ENCODE results near the gene PLAAT3.
"Not testable (repeated sequence)": the region's sequence is repeated elsewhere in the genome, so short reads cannot be mapped to it uniquely, and the experiment has no call there.

Gene PLAAT3

DNA sequence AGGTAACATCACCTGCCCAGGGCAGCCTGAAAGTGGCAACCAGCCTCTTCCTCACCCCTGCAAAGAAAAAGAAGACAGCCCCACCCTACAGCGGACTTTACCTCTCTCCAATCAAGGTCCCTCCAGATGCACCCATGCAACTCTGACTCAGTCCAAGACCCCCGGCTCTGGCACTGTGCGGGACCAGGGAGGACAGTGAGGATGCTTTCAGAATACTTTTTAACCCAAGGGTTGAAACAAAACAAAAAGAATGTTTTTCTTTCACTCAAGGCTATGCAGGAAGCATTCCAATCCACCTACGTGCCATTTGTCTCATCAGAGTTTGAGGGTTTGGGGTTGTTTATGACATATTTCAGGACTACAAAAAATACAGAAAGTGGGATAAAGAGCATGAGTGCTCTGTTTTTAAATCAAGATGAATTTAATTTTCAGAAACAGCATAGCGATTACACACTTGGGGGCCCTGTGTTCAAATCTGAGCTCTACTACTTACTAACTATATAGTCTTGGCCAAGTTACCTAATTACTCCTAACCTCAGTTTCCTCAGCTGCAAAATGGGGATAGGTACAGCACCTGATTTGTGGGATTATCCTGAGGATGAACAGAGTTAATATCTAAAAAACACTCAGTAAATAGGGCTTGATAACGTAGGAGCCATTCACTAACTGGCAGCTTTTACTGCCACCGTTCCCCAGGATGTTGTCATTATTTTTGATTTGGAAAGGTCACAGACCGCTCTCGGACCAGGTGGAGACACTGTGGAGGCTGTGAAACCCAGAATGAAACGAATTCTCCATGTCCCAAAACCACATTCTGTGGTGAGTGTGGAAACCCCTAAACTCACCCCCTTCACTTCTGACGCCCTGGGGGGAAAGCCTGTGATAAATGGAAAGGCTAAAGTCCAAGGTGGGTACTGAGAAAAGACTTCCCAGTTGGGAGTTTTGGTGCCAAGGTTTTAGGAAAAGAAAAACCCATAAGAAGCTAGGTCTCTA lies 5.6 kb downstream of the PLAAT3 start:
- no peak for DNase-seq

DNA sequence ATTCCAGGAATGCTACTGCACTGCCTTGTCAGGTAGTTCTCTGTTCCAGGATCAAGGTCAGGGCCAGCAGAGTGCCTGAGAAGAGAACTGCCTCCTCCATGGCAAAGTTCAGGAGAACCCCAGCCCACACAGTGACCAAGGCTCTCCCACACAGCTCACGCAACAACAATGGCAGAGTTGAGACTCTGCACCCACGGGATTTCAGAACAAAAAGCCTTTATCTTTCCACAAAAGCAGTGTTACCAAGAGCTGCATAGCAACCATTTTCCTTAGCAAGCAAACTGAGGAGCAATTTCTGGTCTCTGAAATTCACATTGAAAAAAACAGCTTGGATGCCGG lies 11.1 kb downstream of the PLAAT3 start:
- no peak for DNase-seq

DNA sequence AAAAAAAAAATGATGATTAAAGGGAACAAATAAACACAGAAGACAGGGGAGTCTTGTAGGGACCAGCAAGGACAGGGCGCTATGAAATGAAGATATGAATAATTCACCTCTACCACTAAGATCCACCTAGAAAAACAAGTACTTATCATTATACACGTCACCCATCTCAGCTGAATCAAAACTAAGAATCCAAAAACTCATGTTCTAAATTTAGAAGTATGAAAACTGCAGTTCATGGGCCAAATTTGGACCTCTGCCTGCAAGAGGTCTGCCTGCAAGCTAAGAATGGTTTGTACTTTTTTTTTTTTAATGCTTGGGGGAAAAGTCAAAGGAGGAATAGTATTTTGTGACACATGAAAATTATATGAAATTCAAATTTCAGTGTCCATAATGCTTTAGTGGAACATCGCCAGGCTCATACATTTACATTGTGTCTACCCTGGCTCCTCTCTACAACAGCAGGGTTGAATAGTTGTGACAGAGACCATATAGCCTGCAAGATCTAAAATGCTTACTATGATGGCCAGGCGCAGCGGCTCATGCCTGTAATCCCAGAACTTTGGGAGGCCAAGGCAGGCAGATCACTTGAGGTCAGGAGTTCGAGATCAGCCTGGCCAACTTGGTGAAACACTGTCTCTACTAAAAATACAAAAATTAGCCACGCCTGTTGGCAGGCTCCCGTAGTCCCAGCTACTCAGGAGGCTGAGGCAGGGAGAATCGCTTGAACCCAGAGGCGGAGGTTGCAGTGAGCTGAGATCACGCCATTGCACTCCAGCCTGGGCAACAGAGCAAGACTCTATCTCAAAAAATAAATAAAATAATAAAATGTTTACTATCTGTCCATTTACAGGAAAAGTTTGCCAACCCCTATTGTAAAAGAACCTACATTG lies 11.7 kb downstream of the PLAAT3 start:
- not testable (repeated sequence) for DNase-seq

DNA sequence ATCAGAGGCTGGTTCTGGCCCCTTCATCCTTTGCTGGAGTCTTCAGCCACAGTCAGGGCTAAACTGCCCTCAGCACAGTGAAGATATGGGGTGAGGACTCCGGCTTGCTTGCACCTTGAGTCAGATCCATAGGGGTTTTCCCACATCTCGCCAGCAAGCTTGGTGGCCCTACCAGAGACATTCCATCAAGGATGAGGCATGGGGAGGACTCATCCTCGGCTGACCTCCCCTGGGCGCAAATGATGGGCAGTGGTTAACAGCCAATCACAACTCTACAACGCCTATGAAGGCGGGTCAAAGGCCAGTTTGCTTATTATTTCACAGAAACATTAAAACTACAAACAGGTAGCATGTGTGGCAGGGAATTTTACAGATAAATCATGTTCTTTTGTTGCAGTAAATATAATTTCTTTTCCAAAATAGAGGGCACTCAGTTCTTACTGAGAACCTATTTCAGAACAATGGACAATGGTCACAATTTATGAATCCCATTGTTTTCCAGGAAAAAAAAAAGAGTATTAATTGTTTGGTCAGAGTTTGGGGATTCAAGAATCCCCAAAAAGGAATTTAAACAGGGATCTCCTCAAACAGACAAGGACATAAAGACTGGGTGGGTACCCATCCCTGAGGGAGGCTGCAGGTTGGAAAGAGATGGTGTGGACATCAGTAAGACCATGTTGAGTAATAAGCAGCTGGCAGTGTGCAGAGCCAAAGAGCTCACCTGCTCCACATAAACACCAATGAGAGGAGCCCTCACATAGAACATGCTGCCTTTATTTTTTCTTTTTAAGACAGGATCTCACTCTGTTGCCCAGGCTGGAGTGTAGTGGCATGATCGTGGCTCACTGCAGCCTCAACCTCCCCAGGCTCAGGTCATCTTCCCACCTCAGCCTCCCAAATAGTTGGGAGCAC lies 14.8 kb downstream of the PLAAT3 start:
- DNase-seq, result no peak

DNA sequence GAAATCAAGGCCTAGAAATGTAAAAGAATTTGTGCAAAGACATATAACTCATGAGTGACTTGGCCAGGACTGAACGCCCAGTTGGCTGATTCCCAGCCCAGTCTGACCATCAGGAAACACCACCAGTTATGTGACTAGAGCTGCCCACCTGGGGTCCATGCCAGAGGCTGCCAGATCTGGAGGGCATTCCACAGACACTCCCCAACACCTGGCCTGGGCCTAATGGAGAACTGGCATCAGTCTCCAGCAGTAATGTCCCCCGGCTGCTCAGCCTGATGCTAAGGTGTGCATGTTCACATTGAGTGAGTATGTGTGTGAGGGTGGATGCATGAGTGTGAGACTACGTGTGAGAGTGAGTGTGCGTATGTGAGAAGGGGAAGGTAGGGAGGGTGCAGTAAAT lies 15.7 kb downstream of the PLAAT3 start:
- no peak for DNase-seq

DNA sequence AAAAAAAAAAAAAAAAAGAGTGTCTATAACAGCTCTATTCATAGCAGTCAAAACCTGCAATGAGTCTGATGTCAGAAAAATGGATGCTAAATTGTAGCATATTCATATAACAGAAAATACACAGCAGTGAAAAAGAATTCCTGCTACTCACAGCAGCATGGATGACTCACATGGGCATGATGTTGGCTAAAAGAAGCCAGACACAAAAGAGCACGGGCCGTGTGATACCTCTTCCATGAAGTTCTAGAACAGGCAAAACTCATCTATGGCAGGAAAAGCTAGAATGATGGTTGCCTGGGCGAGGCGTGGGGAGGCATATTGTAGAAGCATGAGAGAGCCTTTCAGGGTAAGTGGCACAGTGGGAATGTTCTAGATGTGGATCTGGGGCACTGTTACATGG lies 18.9 kb downstream of the PLAAT3 start:
- no peak for DNase-seq

DNA sequence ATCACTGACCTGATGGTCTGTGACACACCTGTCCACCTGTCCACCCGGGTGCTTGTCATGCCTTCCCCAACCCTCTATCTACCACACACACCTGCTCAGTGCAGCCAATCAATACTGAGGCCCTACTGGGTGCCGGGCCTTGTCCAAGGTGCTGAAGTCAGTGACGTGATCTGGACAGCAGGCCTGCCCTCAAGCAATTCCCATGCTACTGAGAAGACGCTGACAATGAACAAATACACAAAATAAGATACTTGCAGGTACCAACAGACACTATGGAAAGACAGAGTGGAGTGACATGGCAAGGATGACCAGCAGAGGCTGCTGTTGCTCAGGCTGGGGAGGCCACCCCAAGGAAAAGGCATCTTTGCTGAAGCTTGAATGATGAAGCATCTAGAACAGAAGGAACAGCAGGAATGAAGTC lies 21.2 kb downstream of the PLAAT3 start:
- DNase-seq, result no peak

DNA sequence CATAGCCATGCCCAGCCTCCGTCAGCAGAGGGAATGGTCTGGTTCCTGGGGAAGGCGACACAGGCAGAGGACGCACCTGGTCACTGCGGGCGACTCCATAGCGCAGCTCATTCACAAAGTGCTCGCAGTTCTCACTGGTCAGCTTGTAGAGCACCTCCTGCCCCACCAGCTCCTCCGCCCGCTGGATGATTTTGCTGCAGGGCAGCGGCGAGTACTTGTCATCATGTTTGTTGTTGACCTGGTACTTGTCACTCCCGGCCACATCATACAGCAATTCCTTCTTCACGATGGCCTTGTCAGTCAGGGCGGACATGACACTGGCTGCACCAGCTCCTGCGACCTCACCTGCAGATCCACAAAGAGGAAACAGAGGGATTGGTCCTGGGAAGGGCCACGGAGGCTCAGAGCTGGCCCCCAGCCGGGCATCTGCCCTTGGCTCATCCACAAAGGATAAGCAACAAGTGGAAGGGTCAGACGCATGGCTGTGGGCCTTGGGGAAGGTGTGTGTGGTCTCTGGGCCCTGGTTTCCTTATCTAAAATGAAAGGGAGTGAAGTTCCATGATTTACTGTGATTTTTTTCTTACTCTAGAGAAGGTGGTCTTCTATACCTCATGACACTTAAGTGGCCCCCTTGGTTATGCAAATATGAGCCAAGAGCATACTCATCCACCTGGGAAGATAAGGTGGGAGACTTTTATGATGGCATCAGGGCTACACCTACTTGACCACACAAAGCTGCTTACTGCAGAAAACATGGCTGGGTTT lies 24.0 kb downstream of the PLAAT3 start:
- no peak for DNase-seq

DNA sequence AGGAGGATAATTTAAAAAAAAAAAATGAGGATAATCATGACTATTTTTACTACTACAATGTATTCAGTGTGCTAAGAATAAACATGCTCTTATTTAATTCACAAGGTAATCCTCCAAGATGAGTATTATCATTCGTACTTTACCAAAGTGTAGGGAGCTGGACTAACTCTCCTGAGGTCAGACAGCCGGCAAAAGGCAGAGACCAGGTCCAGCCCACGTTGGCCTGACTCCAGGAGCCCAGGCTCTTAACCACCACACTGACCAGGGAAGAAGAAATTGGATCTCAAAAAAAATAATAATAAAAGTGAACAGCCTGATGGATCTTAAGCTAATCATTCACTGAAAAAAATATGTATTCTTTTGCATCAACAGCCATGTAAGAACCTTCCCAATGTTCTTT lies 25.2 kb downstream of the PLAAT3 start:
- no peak for DNase-seq

DNA sequence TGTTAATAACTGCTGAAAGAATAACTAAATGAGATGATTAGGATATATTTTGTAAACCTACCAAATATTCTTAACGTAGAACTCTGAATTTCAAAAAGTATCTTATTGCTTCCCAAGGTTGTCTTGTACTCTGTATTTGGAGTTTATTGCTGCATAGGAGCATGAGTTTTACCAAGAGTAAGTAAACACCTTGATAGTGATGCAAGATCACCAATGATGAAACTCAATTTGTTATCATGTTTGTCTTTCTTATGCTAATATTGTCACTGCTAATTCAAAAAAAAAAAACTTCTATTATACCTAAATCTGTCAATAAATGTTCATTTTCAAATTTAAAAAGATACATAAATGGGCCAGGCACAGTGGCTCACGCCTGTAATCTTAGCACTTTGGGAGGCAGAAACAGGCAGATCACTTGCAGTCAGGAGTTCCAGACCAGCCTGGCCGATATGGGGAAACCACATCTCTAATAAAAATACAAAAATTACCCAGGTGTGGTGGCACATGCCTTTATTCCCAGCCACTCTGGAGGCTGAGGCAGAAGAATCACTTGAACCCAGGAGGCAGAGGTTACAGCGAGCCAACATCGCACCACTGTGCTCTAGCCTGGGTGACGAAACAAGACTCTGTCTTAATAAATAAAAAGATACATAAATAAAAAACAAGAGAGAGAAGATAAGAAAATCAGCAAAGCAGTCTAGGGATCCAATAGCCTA lies 27.6 kb downstream of the PLAAT3 start:
- DNase-seq, result no peak

DNA sequence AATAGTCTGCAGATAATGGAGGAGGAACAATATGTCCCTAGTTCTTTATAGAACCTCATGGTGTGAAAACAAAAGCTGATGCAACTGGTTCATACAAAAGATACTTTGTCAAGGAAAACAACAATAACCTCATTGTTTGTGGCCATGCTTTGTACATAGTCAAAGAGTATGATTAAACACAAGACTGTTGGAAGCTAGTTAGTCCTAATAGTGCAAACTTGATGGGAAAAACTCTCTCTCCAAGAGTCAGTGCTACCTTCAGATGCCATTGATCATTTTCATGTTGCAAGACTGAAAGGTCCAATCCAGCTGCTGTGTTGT lies 30.9 kb downstream of the PLAAT3 start:
- no peak for DNase-seq

DNA sequence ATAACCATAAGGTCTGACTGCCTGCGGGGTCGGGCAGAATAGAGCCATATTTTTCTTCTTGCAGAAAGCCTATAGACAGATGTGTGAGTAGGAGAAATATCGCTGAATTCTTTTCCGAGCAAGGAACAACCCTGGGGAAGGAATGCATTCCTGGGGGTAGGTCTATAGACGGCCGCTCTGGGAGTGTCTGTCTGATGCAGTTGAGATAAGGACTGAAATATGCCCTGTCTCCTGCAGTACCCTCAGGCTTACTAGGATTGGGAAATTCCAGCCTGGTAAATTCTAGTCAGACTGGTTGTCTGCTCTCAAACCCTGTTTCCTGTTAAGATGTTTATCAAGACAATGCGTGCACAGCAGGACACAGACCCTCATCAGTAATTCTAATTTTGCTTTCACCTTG lies 33.0 kb downstream of the PLAAT3 start:
- DNase-seq, result not testable (repeated sequence)

DNA sequence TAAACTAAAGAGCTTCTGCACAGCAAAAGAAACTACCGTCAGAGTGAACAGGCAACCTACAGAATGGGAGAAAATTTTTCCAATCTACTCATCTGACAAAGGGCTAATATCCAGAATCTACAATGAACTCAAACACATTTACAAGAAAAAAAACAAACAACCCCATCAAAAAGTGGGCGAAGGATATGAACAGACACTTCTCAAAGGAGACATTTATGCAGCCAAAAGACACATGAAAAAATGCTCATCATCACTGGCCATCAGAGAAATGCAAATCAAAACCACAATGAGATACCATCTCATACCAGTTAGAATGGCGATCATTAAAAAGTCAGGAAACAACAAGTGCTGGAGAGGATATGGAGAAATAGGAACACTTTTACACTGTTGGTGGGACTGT lies 35.4 kb downstream of the PLAAT3 start:
- not testable (repeated sequence) for DNase-seq

DNA sequence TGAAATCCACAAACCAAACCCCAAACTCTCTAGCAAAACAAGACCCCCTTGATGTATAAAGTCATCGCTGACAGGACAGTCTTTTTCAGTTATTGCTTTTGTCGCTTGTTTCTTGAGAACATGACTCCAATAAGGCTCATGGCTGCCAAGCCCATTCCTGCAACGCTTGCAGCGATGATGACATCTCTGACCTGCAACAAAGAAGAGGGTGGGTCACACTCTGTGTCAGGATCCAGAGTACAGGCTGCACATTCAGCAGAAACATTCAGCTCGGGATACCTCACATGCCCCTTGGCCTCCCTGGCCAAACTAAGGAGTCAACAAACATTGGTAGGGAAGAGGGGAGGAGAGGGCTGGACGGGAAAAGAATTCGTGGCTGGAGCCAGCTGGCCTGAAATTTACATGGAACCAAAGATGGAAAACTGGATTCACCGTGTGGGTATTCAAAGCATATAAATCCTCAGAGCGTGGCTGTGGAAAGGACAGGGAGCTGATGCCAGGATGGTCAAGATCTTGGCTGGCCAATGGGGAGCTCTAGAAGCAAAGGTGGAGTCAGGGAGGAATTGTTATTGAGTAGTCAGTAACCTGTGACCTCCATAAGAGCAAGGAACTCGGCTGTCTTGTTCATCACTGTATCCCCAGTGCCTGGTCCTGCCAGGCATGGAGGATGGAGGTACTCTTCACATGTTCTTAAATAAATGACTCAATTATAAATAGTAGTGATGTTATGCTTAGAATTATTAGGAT lies 39.2 kb downstream of the PLAAT3 start:
- no peak for DNase-seq

DNA sequence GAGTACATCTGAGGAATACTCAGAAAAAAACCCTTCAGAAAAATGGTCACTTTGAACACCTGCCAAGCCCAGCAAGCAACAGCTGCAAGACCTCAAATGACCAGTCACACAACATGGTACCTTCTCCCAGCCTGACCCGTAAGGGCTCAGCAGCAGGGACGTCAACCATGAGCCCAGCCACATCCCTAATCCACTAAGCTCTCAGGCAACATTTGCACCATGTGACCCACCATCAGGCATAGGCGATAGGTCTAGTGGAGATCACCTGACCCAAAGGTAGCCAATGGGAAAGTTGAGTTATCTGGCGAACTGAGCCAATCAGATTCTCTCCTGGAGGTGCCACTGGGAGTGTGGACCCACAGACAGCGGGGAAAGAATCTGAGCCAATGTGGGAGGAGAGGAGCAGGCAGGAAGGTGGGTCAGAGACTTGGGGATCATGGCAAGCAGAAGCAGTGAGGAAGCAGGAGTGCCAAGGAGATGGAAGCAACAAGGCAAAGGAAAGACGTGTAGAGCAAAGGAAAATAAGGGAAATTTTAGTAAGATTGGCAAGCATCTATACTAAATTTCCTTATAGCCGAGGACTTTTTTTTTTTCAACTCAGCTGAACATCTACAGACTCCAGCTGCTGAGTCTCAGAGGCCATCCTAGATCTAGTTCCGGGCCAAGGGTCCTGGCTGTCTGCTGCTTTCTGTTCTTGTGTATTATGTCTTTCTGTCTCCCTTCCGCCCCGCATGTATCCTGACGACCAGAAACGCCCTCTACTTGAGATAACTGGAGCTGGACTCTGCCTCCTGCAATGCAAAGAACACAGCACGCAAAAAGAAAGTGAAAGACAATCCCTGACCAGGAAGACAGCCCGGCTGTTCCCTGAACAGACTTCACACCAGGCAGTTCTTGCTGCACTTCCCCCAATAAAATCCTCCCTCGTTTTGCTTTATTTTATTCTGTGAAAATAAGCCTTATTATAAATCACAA lies 40.1 kb downstream of the PLAAT3 start:
- no peak for DNase-seq

DNA sequence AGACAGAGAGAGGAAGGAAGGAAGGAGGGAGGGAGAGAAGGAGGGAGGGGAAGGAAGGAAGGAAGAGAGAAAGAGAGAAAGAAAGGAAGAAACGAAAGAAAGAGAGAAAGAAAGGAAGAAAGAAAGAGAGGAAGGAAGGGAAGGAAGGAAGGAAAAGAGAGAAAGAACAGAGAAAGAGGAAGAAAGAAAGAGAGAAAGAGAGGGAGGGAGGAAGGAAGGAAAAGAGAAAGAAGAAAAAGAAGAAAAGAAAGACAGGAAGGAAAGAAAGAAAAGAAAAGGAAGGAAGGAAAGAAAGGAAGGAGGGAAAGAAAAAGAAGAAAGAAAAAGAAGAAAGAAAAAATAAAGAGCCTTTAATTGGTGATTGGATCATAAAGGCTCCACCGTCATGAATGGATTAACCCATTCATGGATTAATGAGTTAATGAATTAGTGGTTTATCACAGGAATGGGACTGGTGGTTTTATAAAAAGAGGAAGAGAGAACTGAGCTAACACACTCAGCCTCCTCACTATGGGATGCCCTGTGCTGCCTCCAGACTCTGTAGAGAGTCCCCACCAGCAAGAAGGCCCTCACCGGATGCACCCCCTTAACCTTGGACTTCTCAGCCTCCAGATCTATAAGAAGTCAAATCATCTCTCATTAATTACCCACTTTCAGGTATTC lies 42.1 kb downstream of the PLAAT3 start:
- DNase-seq, result no peak

DNA sequence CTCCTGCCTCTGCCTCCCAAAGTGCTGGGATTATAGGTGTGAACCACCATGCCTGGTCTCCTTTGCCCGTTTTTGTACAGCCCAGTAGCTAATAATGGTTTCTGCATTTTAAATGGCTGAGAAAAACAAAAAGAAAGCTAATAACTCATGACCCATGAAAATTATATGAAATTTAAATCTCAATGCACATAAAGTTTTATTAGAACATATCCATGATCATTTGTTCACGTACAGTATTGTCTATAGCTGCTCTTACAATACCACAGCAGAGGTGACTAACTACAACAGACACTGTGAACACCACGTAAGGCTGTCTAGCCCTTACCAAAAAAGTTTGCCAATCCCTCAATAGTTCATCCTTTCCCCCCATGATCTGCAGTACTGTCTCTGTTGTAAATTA lies 44.7 kb downstream of the PLAAT3 start:
- DNase-seq, result no peak

DNA sequence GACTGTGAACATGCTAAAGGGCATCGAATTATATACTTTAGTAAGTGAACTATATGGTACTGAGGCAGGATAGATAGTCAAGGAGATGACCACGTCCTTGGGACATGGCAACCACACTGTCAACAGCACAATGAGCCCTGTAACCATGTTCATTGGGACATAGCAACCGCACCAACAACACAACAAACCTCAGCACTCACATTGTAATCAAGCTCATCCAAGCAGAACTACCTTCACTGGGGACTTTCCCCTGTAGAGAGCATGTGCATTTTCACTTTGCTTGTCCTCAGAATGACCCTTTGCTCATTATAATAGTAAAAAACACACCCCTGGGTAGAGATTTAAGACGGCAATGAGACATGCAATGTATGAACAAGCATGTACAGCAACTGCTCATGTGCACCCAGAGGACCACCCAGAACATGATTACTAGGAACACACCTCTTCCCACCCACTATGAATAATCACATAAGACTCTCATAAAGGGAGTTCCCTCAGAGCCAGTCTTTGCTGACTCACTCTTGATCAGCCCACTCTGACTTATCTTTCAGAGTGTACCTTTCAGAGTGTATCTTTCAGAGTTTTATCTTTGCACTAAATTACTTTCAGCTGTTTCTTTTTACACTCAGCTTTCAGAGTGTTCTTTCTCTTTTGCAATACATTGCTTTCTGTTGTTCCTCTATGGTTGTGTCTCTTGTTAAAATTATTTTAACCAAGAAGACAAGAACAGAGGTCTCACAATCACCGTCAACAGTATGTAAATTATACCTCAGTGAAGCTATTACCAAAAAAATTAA lies 47.0 kb downstream of the PLAAT3 start:
- no peak for DNase-seq

Measured in NCI-H187 (cell line).